ENCODE data around the gene CLEC9A.

- TF ChIP-seq CTCF (IDR thresholded peaks at IDR 0.05) (no peak), POLR2A (IDR thresholded peaks at IDR 0.05) (no peak)
Observed at GRCh38 chr12:10111451-10111850, 81.0 kb downstream of the CLEC9A start.

Measured in heart left ventricle (tissue), 13 donors.